CD4-positive, alpha-beta memory T cell (primary cell): ENCODE results near the gene TRAF2. TPM values are rescaled to one million over a fixed set of nuclear protein-coding genes. Genes with fewer than 3 reads are reported as not detected.

Experiments used
- CTCF ChIA-PET: fragments of 350-600 bp; sonication (Branson Sonifier 250); formaldehyde crosslinking; loops from one replicate; lab custom pipeline; 2021; ENCODE audit warnings: inconsistent platforms; ENCODE audit not compliant: partially characterized antibody; lab: Charles Lee
- POLR2A ChIA-PET: fragments of 350-600 bp; sonication (Branson Sonifier 250); formaldehyde crosslinking; loops from one replicate; lab custom pipeline; 2021; ENCODE audit not compliant: partially characterized antibody; lab: Charles Lee
- DNase-seq, 5 donors: peaks; one replicate each; pipeline versions ENCODE4 v3.0.0 to v3.0.0-alpha.2; 2020 to 2022; ENCODE audit warnings: mixed read lengths in 1 of 5
- H3K27ac ChIP-seq: one replicate; pipeline ENCODE4 v1.7.0; 2013; ENCODE audit warnings: low read depth, low read length
- H3K27me3 ChIP-seq: 2 replicates; pipeline ENCODE4 v1.7.0; 2013; ENCODE audit warnings: mild to moderate bottlenecking, low read length, moderate library complexity; ENCODE audit not compliant: insufficient read depth
- H3K36me3 ChIP-seq: 2 replicates; pipeline ENCODE4 v1.7.0; 2013; ENCODE audit warnings: mild to moderate bottlenecking, low read length, moderate library complexity; ENCODE audit not compliant: insufficient read depth
- H3K4me1 ChIP-seq: 2 replicates; pipeline ENCODE4 v1.7.0; 2013; ENCODE audit warnings: mild to moderate bottlenecking, low read length, moderate library complexity; ENCODE audit not compliant: insufficient read depth
- H3K4me3 ChIP-seq, 2 donors: one replicate each; pipeline ENCODE4 v1.7.0; 2013; ENCODE audit warnings: low read length in 2 of 2, mild to moderate bottlenecking in 1 of 2
- H3K9me3 ChIP-seq, 2 donors: one replicate each; pipeline ENCODE4 v1.7.0; 2013; ENCODE audit warnings: low read length in 2 of 2, control low read depth in 1 of 2; ENCODE audit not compliant: control insufficient read depth in 1 of 2
- H3K27ac Mint-ChIP-seq, 7 donors: one replicate each; pipeline ENCODE4 v1.8.0; 2020 to 2021; ENCODE audit warnings: mixed read lengths in 7 of 7, mild to moderate bottlenecking in 6 of 7, inconsistent platforms in 3 of 7, moderate library complexity in 3 of 7
- H3K27me3 Mint-ChIP-seq, 2 donors: one replicate each; pipeline ENCODE4 v1.8.0; 2020 to 2021; ENCODE audit warnings: mixed read lengths in 2 of 2
- H3K36me3 Mint-ChIP-seq, 2 donors: one replicate each; pipeline ENCODE4 v1.8.0; 2020 to 2021; ENCODE audit warnings: mixed read lengths in 2 of 2, inconsistent platforms in 1 of 2, mild to moderate bottlenecking in 1 of 2
- H3K4me1 Mint-ChIP-seq, 4 donors: one replicate each; pipeline ENCODE4 v1.8.0; 2020 to 2021; ENCODE audit warnings: mixed read lengths in 4 of 4, mild to moderate bottlenecking in 1 of 4
- H3K4me3 Mint-ChIP-seq, 8 donors: one replicate each; pipeline ENCODE4 v1.8.0; 2020 to 2021; ENCODE audit warnings: mixed read lengths in 8 of 8, mild to moderate bottlenecking in 7 of 8, moderate library complexity in 6 of 8, inconsistent platforms in 3 of 8
- H3K9me3 Mint-ChIP-seq, 8 donors: one replicate each; pipeline ENCODE4 v1.8.0; 2020 to 2021; ENCODE audit warnings: mixed read lengths in 8 of 8, mild to moderate bottlenecking in 5 of 8, inconsistent platforms in 3 of 8, moderate library complexity in 1 of 8
- intact Hi-C: fragments of 100-400 bp; cut with micrococcal nuclease; formaldehyde crosslinking; loops from one replicate; pipeline ENCODE4 v1.15.1; 2023
- polyA plus RNA-seq, 2 donors: library from polyadenylated mRNA; unstranded; fragments of 300-500 nt; fragmentation: Illumina TruSeq; gene quantifications; one replicate each; pipeline ENCODE4 v1.2.3, GENCODE V29; 2021
- total RNA-seq, 2 experiments: library from RNA; stranded (reverse); gene quantifications; one replicate each; pipeline ENCODE4 v1.2.3, GENCODE V29; 2021

Gene TRAF2
- total and polyA plus RNA-seq, 4 experiments from 2014 or later, result 11.1 to 43.2 (median 32.7) TPM

- Mint-ChIP-seq H3K4me1 (peaks cover 0 to 4% (median 0%) of the 10 kb centered on the region in 4 donors), H3K27me3 (no peaks in the 10 kb centered on the region), H3K36me3 (peaks cover 0 to 1% of the 10 kb centered on the region in 2 donors), H3K4me3 (no peak overlapping the region), H3K9me3 (no peaks in the 10 kb centered on the region), H3K27ac (no peak overlapping the region)
- no peaks in the 10 kb centered on the region for H3K27me3 ChIP-seq
- no peaks in the 10 kb centered on the region for H3K36me3 ChIP-seq
- no peaks in the 10 kb centered on the region for H3K4me1 ChIP-seq
- no peak overlapping the region for H3K4me3 ChIP-seq
- no peak for DNase-seq
- ChIA-PET CTCF (interaction anchor here (1.0 to 1.1 kb wide), 2 partner anchors 11 to 191 kb away, joined by 3 read pairs; partner anchors contain the start of gene NPDC1), POLR2A (interaction anchor here (0.7 to 1.3 kb wide), 4 partner anchors 8 to 13 kb away, joined by 3 to 4 read pairs (median 3); partner anchors contain the start of genes AJM1 and EDF1)
- H3K9me3 ChIP-seq, result no peaks in the 10 kb centered on the region
- no peak overlapping the region for H3K27ac ChIP-seq
- intact Hi-C loops, result no loop called here
Measured at GRCh38 chr9:136855461-136856078, 30.7 kb upstream of the TRAF2 start.

GRCh38 chr9:136856079-136856476 lies 30.2 kb upstream of the TRAF2 start:
- POLR2A ChIA-PET, result interaction anchor here (0.7 to 1.3 kb wide), 3 partner anchors 10 to 14 kb away, joined by 3 read pairs; partner anchors contain the start of genes AJM1 and EDF1
- Histone ChIP-seq H3K36me3 (peaks cover 3% of the 10 kb centered on the region), H3K27me3 (no peaks in the 10 kb centered on the region), H3K4me3 (no peak overlapping the region), H3K27ac (no peak overlapping the region), H3K4me1 (no peaks in the 10 kb centered on the region), H3K9me3 (no peaks in the 10 kb centered on the region)
- no peaks in the 10 kb centered on the region for H3K27me3 Mint-ChIP-seq
- intact Hi-C loops, result no loop called here
- no peaks in the 10 kb centered on the region for H3K9me3 Mint-ChIP-seq
- no peak for DNase-seq
- H3K36me3 Mint-ChIP-seq, result peaks cover 0 to 1% of the 10 kb centered on the region in 2 donors
- peaks cover 0 to 4% (median 0%) of the 10 kb centered on the region in 4 donors for H3K4me1 Mint-ChIP-seq
- H3K27ac Mint-ChIP-seq, result no peak overlapping the region
- CTCF ChIA-PET, result interaction anchor here (0.9 to 1.1 kb wide), 4 partner anchors 12 to 190 kb away, joined by 3 read pairs; partner anchors contain the start of genes AJM1 and NPDC1
- H3K4me3 Mint-ChIP-seq, result no peak overlapping the region

- H3K9me3 Mint-ChIP-seq, result no peaks in the 10 kb centered on the region
Measured at GRCh38 chr9:136856541-136857141, 29.7 kb upstream of the TRAF2 start.

GRCh38 chr9:136857166-136857565 lies 29.1 kb upstream of the TRAF2 start:
- CTCF ChIA-PET, result interaction anchor here (0.9 to 1.0 kb wide), 2 partner anchors 14 to 135 kb away, joined by 3 to 4 read pairs; partner anchors contain the start of gene AJM1
- Histone ChIP-seq H3K4me3 (no peak overlapping the region), H3K27me3 (no peaks in the 10 kb centered on the region), H3K4me1 (no peaks in the 10 kb centered on the region), H3K36me3 (peaks cover 13% of the 10 kb centered on the region), H3K27ac (no peak overlapping the region), H3K9me3 (no peaks in the 10 kb centered on the region)
- POLR2A ChIA-PET, result no interaction called here
- no peak for DNase-seq
- Mint-ChIP-seq H3K4me3 (no peak overlapping the region), H3K27ac (no peak overlapping the region), H3K4me1 (peaks cover 0 to 4% (median 0%) of the 10 kb centered on the region in 4 donors), H3K9me3 (no peaks in the 10 kb centered on the region), H3K36me3 (peaks cover 0 to 7% of the 10 kb centered on the region in 2 donors), H3K27me3 (no peaks in the 10 kb centered on the region)
- intact Hi-C loops, result no loop called here

More at GRCh38 chr9:136856541-136857141, 29.7 kb upstream of the TRAF2 start:
- H3K27ac ChIP-seq, result no peak overlapping the region
- peaks cover 0 to 4% of the 10 kb centered on the region in 2 donors for H3K36me3 Mint-ChIP-seq
- ChIA-PET POLR2A (interaction anchor here (0.7 to 1.3 kb wide), 3 partner anchors 9 to 15 kb away, joined by 3 read pairs; partner anchors contain the start of genes AJM1 and EDF1), CTCF (interaction anchor here (0.9 to 1.1 kb wide), 5 partner anchors 12 to 190 kb away, joined by 3 to 4 read pairs (median 3); partner anchors contain the start of genes AJM1 and NPDC1)
- no peak overlapping the region for H3K4me3 ChIP-seq
- DNase-seq, result peak in 1 of 5 donors; percentile 30
- H3K36me3 ChIP-seq, result peaks cover 8% of the 10 kb centered on the region
- no peaks in the 10 kb centered on the region for H3K9me3 ChIP-seq
- peaks cover 0 to 4% (median 0%) of the 10 kb centered on the region in 4 donors for H3K4me1 Mint-ChIP-seq
- intact Hi-C loops, result no loop called here
- H3K4me3 Mint-ChIP-seq, result no peak overlapping the region
- no peaks in the 10 kb centered on the region for H3K27me3 Mint-ChIP-seq
- no peaks in the 10 kb centered on the region for H3K4me1 ChIP-seq
- no peaks in the 10 kb centered on the region for H3K27me3 ChIP-seq
- H3K27ac Mint-ChIP-seq, result no peak overlapping the region

- ChIA-PET POLR2A (interaction anchor here (0.6 kb wide), 1 partner anchor 86 kb away, joined by 3 read pairs; the partner anchor contains the start of gene FBXW5), CTCF (interaction anchor here (0.6 kb wide), 1 partner anchor 10 kb away, joined by 5 read pairs; no protein-coding TSS in a partner anchor)
Measured at GRCh38 chr9:136857581-136858412, 28.5 kb upstream of the TRAF2 start.

GRCh38 chr9:136858452-136858843 lies 27.9 kb upstream of the TRAF2 start:
- no peaks in the 10 kb centered on the region for H3K27me3 Mint-ChIP-seq
- Histone ChIP-seq H3K9me3 (no peaks in the 10 kb centered on the region), H3K4me3 (no peak overlapping the region), H3K36me3 (peaks cover 26% of the 10 kb centered on the region), H3K27me3 (no peaks in the 10 kb centered on the region), H3K27ac (no peak overlapping the region), H3K4me1 (no peaks in the 10 kb centered on the region)
- DNase-seq, result no peak
- ChIA-PET CTCF (interaction anchor here (0.6 kb wide), 1 partner anchor 11 kb away, joined by 5 read pairs; no protein-coding TSS in a partner anchor), POLR2A (interaction anchor here (0.6 kb wide), 1 partner anchor 86 kb away, joined by 3 read pairs; the partner anchor contains the start of gene FBXW5)
- intact Hi-C loops, result no loop called here
- H3K4me1 Mint-ChIP-seq, result peaks cover 0 to 4% (median 0%) of the 10 kb centered on the region in 4 donors
- H3K4me3 Mint-ChIP-seq, result no peak overlapping the region
- no peaks in the 10 kb centered on the region for H3K9me3 Mint-ChIP-seq
- H3K36me3 Mint-ChIP-seq, result peaks cover 0 to 15% of the 10 kb centered on the region in 2 donors
- H3K27ac Mint-ChIP-seq, result no peak overlapping the region

More at GRCh38 chr9:136857581-136858412, 28.5 kb upstream of the TRAF2 start:
- no peak overlapping the region for H3K4me3 ChIP-seq
- DNase-seq, result peak in 1 of 5 donors; percentile 27
- Mint-ChIP-seq H3K9me3 (no peaks in the 10 kb centered on the region), H3K27ac (no peak overlapping the region), H3K27me3 (no peaks in the 10 kb centered on the region), H3K36me3 (peaks cover 0 to 11% of the 10 kb centered on the region in 2 donors), H3K4me1 (peaks cover 0 to 4% (median 0%) of the 10 kb centered on the region in 4 donors), H3K4me3 (no peak overlapping the region)
- intact Hi-C loops, result no loop called here
- H3K4me1 ChIP-seq, result no peaks in the 10 kb centered on the region
- no peaks in the 10 kb centered on the region for H3K27me3 ChIP-seq
- H3K36me3 ChIP-seq, result peaks cover 20% of the 10 kb centered on the region
- H3K9me3 ChIP-seq, result no peaks in the 10 kb centered on the region
- H3K27ac ChIP-seq, result no peak overlapping the region
